Fibroblast of peridontal ligament (primary cell): ENCODE measurements around the gene UIMC1.
A peak's percentile ranks its signal among the peaks of the same experiment; 100 is the strongest.
"Not testable (repeated sequence)": the region's sequence is repeated elsewhere in the genome, so short reads cannot be mapped to it uniquely, and the experiment has no call there.

Source experiments
- DNase-seq: peaks from one replicate; pipeline ENCODE4 v3.0.0-alpha.2; 2010; ENCODE audit errors: extremely low read depth

UIMC1 gene

DNA sequence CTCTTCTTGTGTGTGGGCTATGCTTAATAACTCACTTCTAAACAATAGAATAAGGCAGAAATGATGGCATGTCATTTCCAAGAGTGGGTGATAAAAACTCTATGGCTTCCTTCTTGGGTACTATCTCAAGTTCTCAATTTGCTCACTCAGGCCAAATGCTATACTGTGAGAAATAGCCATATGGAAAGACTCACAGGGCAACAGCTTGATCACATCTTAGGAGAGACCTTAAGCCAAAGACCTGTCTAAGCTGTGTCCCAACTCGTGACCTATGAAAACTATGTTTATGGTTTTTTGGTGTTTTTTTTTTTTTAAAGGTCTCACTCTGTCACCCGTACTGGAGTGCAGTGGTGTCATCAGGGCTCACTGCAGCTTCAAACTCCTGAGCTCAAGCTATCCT is 2.1 kb upstream of the UIMC1 start:
- no peak for DNase-seq

DNA sequence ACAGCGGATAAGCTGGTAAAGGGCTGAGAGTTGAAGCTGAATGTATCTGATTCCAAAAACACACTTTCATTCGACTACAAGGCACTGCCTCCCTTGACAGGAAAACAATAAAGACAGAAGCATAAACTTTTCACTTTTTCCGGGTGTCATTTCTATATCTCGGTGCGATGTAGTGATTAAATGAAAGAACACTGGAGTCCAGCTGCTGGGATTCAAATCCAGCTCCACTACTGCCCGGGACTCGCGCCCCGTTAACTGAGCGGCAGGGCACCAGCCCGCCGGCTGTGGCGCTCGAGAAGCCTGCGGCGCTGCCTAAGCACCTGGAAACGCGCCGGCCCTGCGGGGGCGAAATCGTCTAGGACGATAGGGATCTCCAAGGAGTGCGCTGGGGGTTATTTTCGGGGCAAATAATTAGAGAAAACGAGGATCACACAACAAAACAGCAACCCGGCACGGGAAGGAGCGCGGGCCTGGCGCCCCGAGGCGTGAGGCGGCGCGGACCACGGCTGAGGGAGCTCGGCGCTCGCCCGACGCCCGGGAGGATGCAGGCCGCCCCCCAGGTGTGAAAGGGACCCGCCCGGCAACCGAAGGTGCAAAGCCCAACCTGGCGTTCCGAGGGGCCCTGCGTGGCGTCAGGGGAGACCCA is 837 bp downstream of the UIMC1 start:
- DNase-seq: peak; percentile 60

DNA sequence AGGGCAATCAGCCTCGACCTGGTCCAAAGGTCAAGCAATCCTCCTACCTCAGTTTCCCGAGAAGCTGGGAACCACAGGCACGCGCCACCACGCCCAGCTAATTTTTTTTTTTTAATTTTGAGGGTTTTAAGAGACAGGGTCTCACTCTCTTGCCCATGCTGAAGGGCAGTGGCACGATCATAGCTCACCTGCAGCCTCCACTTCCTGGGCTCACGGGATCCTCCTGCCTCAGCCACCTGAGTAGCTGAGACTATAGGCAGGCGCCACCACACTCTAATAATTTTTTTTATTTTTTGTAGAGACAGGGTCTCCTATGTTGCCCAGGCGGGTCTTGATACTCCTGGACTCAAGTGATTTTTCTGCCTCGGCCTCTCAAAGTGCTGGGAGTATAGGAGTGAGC is 1.6 kb downstream of the UIMC1 start:
- no peak for DNase-seq

DNA sequence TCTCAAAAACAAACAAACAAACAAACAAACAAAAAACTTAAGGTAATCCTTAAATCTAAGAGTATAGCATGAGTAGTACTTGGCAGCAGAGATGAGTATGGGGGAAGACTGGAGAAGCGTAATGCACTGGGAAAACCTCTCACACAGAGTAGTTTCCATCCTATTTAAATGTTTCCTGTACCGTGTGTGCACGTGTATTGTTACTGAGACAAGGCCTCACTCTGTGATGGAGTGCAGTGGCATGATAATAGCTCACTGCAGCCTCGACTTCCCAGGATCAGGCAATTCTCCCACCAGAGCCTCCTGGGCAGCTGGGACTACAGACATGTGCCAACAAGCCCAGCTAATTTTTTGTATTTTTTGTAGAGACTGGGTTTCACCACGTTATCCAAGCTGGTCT is 2.9 kb downstream of the UIMC1 start:
- no peak for DNase-seq

DNA sequence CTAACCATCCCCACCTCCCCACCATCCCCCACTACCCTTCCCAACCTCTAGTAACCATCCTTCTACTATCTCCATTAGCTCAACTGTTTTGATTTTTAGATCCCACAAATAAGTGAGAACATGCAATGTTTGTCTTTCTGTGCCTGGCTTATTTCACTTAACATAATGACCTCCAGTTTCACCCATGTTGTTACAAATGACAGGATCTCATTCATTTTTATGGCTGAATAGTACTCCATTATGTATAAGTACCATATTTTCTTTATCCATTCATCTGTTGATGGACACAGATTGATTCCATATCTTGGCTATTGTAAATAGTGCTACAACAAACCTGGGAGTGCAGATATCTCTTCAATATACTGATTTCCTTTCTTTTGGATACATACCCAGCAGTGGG is 7.1 kb downstream of the UIMC1 start:
- DNase-seq: not testable (repeated sequence)

GRCh38 chr5:176998828-176999227 is 7.8 kb downstream of the UIMC1 start:
- no peak for DNase-seq

DNA sequence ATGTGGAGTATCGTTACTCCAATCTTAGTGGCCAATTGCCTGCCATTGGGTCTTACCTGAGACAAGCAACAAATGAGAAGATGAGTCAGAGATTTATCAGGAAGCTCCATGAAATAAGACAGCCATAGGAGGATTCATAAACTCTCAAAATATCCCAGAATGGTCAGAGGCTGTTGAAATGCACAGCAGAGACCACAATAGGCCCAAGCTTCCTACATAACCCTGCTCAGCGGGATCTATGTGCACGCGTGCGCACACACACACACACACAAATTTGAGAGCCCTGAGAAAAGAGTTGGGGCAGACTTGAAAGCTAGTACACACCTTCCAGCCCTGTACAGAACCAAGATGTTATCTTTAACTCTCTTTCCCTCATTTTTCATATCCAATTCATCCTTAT is 9.8 kb downstream of the UIMC1 start:
- DNase-seq: no peak

DNA sequence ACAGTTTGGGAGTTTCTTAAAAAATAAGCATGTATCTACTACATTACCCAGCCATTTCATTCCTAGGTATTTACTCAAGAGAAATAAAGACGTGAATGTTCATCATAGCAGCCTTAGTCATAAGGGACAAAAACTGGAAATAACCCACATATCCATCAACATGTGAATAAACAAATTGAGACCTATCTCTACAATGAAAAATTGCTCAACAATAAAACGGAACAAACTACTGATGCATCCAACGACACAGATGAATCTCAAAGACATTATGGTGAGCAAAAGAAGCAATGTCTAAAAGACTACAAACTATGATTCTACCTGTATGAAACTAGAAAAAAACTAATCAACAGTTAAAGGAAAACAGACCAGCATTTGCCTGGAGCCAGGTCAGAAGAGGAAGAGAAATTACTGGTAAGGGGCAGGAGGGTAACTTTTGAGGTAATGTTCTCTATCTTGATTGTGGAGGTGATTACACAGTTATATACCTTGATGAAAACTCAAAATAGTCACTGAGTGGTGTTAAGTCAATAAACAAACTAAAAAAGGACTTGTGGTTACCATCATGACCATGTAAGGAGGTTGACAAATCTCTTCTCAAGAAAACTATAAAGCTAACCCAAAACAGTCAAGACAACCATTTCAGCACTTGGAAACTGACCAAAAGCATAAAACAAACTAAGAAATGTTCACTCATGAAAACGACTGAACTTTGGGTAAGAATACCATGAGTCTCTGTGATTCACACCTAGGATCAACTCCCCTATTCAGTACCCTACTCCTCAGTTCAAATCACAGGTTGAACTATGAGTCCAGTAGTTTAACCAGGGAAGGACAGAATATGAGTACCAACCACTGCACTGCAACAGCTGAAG is 10.4 kb downstream of the UIMC1 start:
- DNase-seq: peak; percentile 64

GRCh38 chr5:176995122-176995490 is 11.5 kb downstream of the UIMC1 start:
- DNase-seq: no peak

DNA sequence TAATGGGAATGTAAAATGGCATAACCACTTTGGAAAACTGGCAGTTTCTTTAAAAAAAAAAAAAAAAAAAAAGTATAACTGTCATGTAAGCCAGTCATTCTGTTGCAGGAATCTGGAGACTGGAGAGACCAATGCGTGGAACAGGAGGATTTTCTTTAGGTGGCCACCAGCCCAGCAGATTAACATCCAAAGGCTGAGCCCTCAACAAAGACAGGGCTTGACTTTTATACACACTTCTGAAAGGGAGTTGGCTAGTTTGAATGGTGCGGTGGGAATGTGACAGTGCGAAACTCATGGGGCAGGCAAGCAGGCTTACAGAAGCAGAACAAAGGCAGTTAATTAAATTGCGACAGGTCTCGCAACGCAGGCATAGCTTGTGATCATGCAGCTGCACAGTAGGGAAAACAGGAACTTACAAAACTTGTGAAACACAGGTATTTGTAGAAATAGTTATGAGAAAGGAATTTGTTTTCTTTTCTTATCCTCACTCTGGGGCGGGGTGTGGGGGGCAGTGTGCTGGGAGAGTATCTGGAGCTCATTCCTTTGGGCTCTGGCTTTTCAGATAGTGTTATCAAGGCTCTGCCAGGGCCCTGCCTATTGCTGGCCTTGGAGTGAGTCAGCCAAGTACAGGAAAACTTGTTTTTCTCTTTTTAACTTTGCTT is 12.0 kb downstream of the UIMC1 start:
- no peak for DNase-seq

GRCh38 chr5:176993081-176993480 is 13.5 kb downstream of the UIMC1 start:
- DNase-seq: peak; percentile 29

DNA sequence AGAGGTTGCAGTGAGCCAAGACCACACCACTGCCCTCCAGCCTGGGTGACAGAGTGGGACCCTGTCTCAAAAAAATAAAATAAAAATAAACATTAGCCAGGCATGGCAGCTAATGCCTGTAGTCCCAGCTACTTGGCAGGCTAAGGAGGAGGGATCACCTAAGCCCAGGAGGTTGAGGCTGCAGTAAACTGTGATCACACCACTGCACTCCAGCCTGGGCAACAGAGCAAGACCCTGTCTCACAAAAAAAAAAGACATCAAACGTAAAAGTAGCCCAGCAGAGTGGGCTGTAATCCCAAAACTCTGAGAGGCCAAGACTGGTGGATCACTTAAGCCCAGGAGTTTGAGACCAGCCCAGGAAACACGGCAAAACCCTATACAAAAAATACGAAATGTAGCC is 19.0 kb downstream of the UIMC1 start:
- no peak for DNase-seq

GRCh38 chr5:176986280-176986679 is 20.3 kb downstream of the UIMC1 start:
- DNase-seq: no peak

GRCh38 chr5:176985516-176985915 is 21.1 kb downstream of the UIMC1 start:
- DNase-seq: no peak

GRCh38 chr5:176984176-176984575 is 22.4 kb downstream of the UIMC1 start:
- DNase-seq: not testable (repeated sequence)

- DNase-seq: not testable (repeated sequence)
These were observed 23.0 kb downstream of the UIMC1 start for GRCh38 chr5:176983593-176983992.

GRCh38 chr5:176983112-176983511 is 23.5 kb downstream of the UIMC1 start:
- not testable (repeated sequence) for DNase-seq

- no peak for DNase-seq
These were observed 25.8 kb downstream of the UIMC1 start for GRCh38 chr5:176980818-176981217.

- DNase-seq: no peak
These were observed 26.9 kb downstream of the UIMC1 start for GRCh38 chr5:176979669-176980068.

DNA sequence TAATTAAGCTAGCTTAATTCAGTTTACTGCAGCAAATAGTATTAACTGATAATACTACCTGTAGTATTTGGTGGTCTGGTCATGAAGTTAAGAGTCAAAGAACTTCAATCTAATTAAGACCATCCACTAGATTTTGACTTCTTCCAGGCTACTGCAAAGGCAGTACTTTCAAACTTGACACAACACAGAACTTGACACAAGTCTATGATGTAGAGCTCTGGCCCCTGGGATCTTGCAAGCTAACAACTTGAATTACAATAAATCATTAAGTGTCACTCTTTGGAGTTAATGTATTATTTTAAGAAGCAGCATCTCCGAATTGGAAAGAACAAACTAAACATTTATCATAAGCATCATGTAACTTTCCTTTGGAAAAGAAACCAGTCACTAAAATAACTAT is 40.9 kb downstream of the UIMC1 start:
- DNase-seq: no peak

- DNase-seq: peak; percentile 52
These were observed 47.5 kb downstream of the UIMC1 start for GRCh38 chr5:176959051-176959450.

DNA sequence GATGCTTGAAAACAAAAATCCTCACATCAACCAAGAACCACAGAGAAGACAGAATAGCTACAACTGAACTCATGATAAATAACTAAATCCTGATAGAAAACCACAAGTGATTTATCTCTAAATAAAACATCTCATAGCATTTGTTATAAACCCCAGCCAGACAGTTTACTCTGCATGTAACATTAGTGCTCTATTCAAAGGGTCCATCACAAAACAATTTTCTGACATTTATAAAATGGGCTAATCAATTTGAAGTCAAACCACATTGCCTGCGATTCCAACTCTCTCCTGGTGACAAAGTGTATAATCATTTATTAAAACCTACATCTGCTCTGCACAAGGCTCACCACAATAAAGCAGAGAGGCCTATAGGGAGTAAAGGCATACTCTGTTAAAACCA is 49.8 kb downstream of the UIMC1 start:
- no peak for DNase-seq

DNA sequence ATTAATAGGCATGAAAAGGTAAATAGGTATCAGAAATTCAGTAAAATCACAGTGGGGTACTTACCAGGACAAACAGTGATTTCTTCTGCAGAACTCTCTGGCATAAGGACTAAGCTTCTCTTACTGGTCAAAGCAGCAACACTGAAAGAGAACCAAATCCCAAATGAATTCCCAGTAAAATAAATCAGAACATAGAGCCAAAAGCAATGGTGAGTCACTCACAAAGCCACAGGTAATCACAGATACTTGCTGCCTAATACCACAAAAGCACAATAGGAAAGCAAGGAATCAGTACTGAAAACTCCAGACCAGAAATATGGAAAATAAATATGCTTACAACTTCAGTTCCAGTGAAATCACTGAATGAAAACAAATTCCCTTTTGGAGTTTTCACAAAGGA is 50.7 kb downstream of the UIMC1 start:
- DNase-seq: peak; percentile 63
